ENCODE measurements around the gene ARL8A. TPM values are rescaled to one million over a fixed set of nuclear protein-coding genes. Genes with fewer than 3 reads are reported as not detected.

Gene ARL8A
- total and polyA plus RNA-seq, 2 donors (not counting 1 experiment from before 2014, with no cell fraction given): 18.7 to 35.8 TPM

- H2AFZ ChIP-seq (ENCODE audit: low read length): no peak overlapping the region
- DNase-seq (ENCODE audit: low read depth in 2 of 2): no peak
- H3K36me3 ChIP-seq (ENCODE audit: control insufficient read depth, insufficient read depth, low read length): no peaks in the 10 kb centered on the region
- H3K9me3 ChIP-seq (ENCODE audit: control insufficient read depth, insufficient read depth, low read depth, low read length): no peaks in the 10 kb centered on the region
- no peak overlapping the region for H3K4me2 ChIP-seq (ENCODE audit: extremely low read depth, insufficient read depth, low read length)
- H3K27me3 ChIP-seq (ENCODE audit: control insufficient read depth, insufficient read depth, low read length): no peaks in the 10 kb centered on the region
- H4K20me1 ChIP-seq (ENCODE audit: control insufficient read depth, extremely low read depth, insufficient read depth, low read length): no peaks in the 10 kb centered on the region
- TF ChIP-seq EZH2 (IDR thresholded peaks at IDR 0.05; ENCODE audit: low read length, missing control alignments) (no peak), CTCF (conservative IDR thresholded peaks at IDR 0.05 in 1 of 2, IDR thresholded peaks at IDR 0.05 in 1 of 2; ENCODE audit: low read depth in 1 of 2, low read length in 2 of 2) (no peak)
- no peak overlapping the region for H3K27ac ChIP-seq (ENCODE audit: insufficient read depth, low read length)
- H3K4me1 ChIP-seq (ENCODE audit: control insufficient read depth, extremely low read depth, insufficient read depth, low read length): no peaks in the 10 kb centered on the region
- H3K9ac ChIP-seq (ENCODE audit: insufficient read depth, low read length): no peak overlapping the region
- H3K4me3 ChIP-seq (replicated peaks in 1 of 4; ENCODE audit: control extremely low read depth in 1 of 4, insufficient read depth in 1 of 4, low read depth in 3 of 4, low read length in 4 of 4): no peak overlapping the region
- H3K79me2 ChIP-seq (ENCODE audit: control insufficient read depth, insufficient read depth, low read length): no peaks in the 10 kb centered on the region
Measured at GRCh38 chr1:202171292-202172014, 26.9 kb upstream of the ARL8A start.

- no peak overlapping the region for H3K4me2 ChIP-seq (ENCODE audit: extremely low read depth, insufficient read depth, low read length)
- DNase-seq (ENCODE audit: low read depth in 2 of 2): no peak
- H3K9me3 ChIP-seq (ENCODE audit: control insufficient read depth, insufficient read depth, low read depth, low read length): no peaks in the 10 kb centered on the region
- no peaks in the 10 kb centered on the region for H3K27me3 ChIP-seq (ENCODE audit: control insufficient read depth, insufficient read depth, low read length)
- no peak overlapping the region for H3K9ac ChIP-seq (ENCODE audit: insufficient read depth, low read length)
- no peaks in the 10 kb centered on the region for H3K36me3 ChIP-seq (ENCODE audit: control insufficient read depth, insufficient read depth, low read length)
- no peak overlapping the region for H2AFZ ChIP-seq (ENCODE audit: low read length)
- no peak for TF ChIP-seq EZH2 (IDR thresholded peaks at IDR 0.05; ENCODE audit: low read length, missing control alignments)
- no peak for TF ChIP-seq CTCF (conservative IDR thresholded peaks at IDR 0.05 in 1 of 2, IDR thresholded peaks at IDR 0.05 in 1 of 2; ENCODE audit: low read depth in 1 of 2, low read length in 2 of 2)
- H3K79me2 ChIP-seq (ENCODE audit: control insufficient read depth, insufficient read depth, low read length): no peaks in the 10 kb centered on the region
- H3K4me1 ChIP-seq (ENCODE audit: control insufficient read depth, extremely low read depth, insufficient read depth, low read length): no peaks in the 10 kb centered on the region
- no peaks in the 10 kb centered on the region for H4K20me1 ChIP-seq (ENCODE audit: control insufficient read depth, extremely low read depth, insufficient read depth, low read length)
- H3K4me3 ChIP-seq (replicated peaks in 1 of 4; ENCODE audit: control extremely low read depth in 1 of 4, insufficient read depth in 1 of 4, low read depth in 3 of 4, low read length in 4 of 4): no peak overlapping the region
- no peak overlapping the region for H3K27ac ChIP-seq (ENCODE audit: insufficient read depth, low read length)
Measured at GRCh38 chr1:202170726-202171125, 26.2 kb upstream of the ARL8A start.

- Histone ChIP-seq H3K4me1 (ENCODE audit: control insufficient read depth, extremely low read depth, insufficient read depth, low read length) (no peaks in the 10 kb centered on the region), H3K36me3 (ENCODE audit: control insufficient read depth, insufficient read depth, low read length) (no peaks in the 10 kb centered on the region), H3K27ac (ENCODE audit: insufficient read depth, low read length) (no peak overlapping the region), H3K9ac (ENCODE audit: insufficient read depth, low read length) (no peak overlapping the region), H3K79me2 (ENCODE audit: control insufficient read depth, insufficient read depth, low read length) (no peaks in the 10 kb centered on the region), H3K4me3 (replicated peaks in 1 of 4; ENCODE audit: control extremely low read depth in 1 of 4, insufficient read depth in 1 of 4, low read depth in 3 of 4, low read length in 4 of 4) (no peak overlapping the region), H3K27me3 (ENCODE audit: control insufficient read depth, insufficient read depth, low read length) (peaks cover 4% of the 10 kb centered on the region), H3K9me3 (ENCODE audit: control insufficient read depth, insufficient read depth, low read depth, low read length) (no peaks in the 10 kb centered on the region), H2AFZ (ENCODE audit: low read length) (no peak overlapping the region), H3K4me2 (ENCODE audit: extremely low read depth, insufficient read depth, low read length) (no peak overlapping the region), H4K20me1 (ENCODE audit: control insufficient read depth, extremely low read depth, insufficient read depth, low read length) (no peaks in the 10 kb centered on the region)
- no peak for DNase-seq (ENCODE audit: low read depth in 2 of 2)
- TF ChIP-seq EZH2 (IDR thresholded peaks at IDR 0.05; ENCODE audit: low read length, missing control alignments): no peak
- no peak for TF ChIP-seq CTCF (conservative IDR thresholded peaks at IDR 0.05 in 1 of 2, IDR thresholded peaks at IDR 0.05 in 1 of 2; ENCODE audit: low read depth in 1 of 2, low read length in 2 of 2)
Measured at GRCh38 chr1:202168861-202169260, 24.3 kb upstream of the ARL8A start.

All from fibroblast of lung (primary cell).